GM12875 (cell line): ENCODE measurements around the gene ZDHHC13.

ENCODE experiments used
- H3K4me3 ChIP-seq: one replicate; pipeline ENCODE4 v1.5.1; 2011; ENCODE audit warnings: low read depth, low read length, control low read depth
- CTCF ChIP-seq: IDR thresholded peaks from 2 replicates; pipeline ENCODE4 v1.5.1; 2011; ENCODE audit warnings: low read depth, mild to moderate bottlenecking, control low read depth, inconsistent platforms, low read length, moderate library complexity, borderline replicate concordance; ENCODE audit not compliant: insufficient read depth

ZDHHC13 gene

GRCh38 chr11:19181531-19182261 is 64.7 kb downstream of the ZDHHC13 start:
- no peak for TF ChIP-seq CTCF
- no peak overlapping the region for H3K4me3 ChIP-seq

- TF ChIP-seq CTCF = no peak
- H3K4me3 ChIP-seq = no peak overlapping the region
Observed at GRCh38 chr11:19183646-19184045, 66.7 kb downstream of the ZDHHC13 start.

- no peak overlapping the region for H3K4me3 ChIP-seq
- TF ChIP-seq CTCF = no peak
Observed at GRCh38 chr11:19185036-19185435, 68.1 kb downstream of the ZDHHC13 start.

GRCh38 chr11:19185516-19186052 is 68.6 kb downstream of the ZDHHC13 start:
- H3K4me3 ChIP-seq = no peak overlapping the region
- TF ChIP-seq CTCF = no peak

- H3K4me3 ChIP-seq = no peak overlapping the region
- no peak for TF ChIP-seq CTCF
Observed at GRCh38 chr11:19187114-19187832, 70.3 kb downstream of the ZDHHC13 start.

GRCh38 chr11:19187833-19188258 is 70.9 kb downstream of the ZDHHC13 start:
- no peak for TF ChIP-seq CTCF
- no peak overlapping the region for H3K4me3 ChIP-seq

- TF ChIP-seq CTCF = no peak
- no peak overlapping the region for H3K4me3 ChIP-seq
Observed at GRCh38 chr11:19191530-19192169, 74.7 kb downstream of the ZDHHC13 start.
